H1 (cell line): ENCODE measurements around the gene AGRN.

Experiments
- CHD2 ChIP-seq: IDR thresholded peaks from 2 replicates; pipeline ENCODE4 v1.6.1; 2012; ENCODE audit warnings: low read length, improper control_type of control experiment
- EZH2 ChIP-seq: fragments of 200-600 bp; sonication (generic); IDR thresholded peaks from 2 replicates; pipeline ENCODE4 v1.7.1; 2012; ENCODE audit warnings: low read depth, mild to moderate bottlenecking, moderate library complexity, low read length, inconsistent platforms; ENCODE audit not compliant: severe bottlenecking
- KDM1A ChIP-seq: fragments of 200-600, 300-600 bp; sonication (generic); IDR thresholded peaks from 2 replicates; pipeline ENCODE4 v1.7.1; 2016; ENCODE audit warnings: mild to moderate bottlenecking, low read length, borderline replicate concordance
- PHF8 ChIP-seq: fragments of 200-600 bp; sonication (generic); conservative IDR thresholded peaks from 2 replicates; pipeline ENCODE4 v1.7.1; 2012; ENCODE audit warnings: low read depth, mild to moderate bottlenecking, inconsistent platforms, low read length, moderate library complexity
- RFX5 ChIP-seq: IDR thresholded peaks from 2 replicates; pipeline ENCODE4 v1.6.1; 2011; ENCODE audit warnings: low read depth, low read length, improper control_type of control experiment, borderline replicate concordance
- TF ChIP-seq, protein P1 (sequence below), 3 experiments: IDR thresholded peaks; 1 replicate in 2 of 3; 2 replicates in 1 of 3; pipeline versions ENCODE4 v1.5.1 to v1.6.1; 2011; ENCODE audit warnings: low read length in 3 of 3, mild to moderate bottlenecking in 3 of 3, inconsistent platforms in 2 of 3, low read depth in 1 of 3, moderate library complexity in 1 of 3; ENCODE audit not compliant: insufficient read depth in 1 of 3; ENCODE audit errors: control extremely low read depth in 1 of 3
- TF ChIP-seq, protein P2 (sequence below): IDR thresholded peaks from 2 replicates; pipeline ENCODE4 v1.6.1; 2012; ENCODE audit warnings: inconsistent platforms

DNA sequence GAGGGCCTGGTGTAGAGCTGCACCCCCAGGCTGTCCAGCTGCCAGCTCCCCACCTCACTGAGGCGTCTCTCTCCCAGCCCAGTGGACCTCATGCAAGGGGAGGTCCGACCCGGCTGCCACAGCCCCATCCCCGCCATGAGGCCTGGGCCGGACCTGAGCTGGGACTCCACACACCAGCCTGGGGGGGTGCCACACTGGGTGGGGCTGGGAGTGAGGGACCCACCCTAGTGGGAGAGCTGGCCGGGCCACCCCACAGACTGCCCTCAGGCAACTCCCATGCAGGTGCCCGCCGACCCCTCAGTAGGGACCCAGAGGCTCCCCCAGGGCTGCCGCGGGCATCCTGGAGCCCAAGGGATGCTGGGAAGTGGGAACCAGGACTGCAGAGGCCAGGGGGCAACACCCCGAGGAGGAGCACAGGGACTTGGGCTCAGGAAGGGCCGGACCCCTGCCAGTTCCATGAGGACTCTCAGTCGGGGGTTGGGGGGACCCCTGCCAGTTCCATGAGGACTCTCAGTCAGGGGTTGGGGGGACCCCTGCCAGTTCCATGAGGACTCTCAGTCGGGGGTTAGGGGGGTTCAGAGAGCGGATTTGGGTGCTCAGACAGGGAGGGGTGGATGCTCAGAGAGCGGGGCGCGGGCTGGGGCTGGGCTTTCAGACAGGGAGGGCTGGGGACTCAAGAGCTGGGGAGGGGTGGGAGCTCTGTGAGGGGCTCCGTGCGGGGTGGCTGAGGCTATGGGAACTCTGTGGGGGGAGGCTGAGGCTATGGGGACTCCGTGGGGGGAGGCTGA, 55.4 kb downstream of the AGRN start:
- TF ChIP-seq EZH2 (no peak), PHF8 (no peak), RFX5 (no peak), KDM1A (no peak), CHD2 (no peak)
- TF ChIP-seq, protein P1, sequence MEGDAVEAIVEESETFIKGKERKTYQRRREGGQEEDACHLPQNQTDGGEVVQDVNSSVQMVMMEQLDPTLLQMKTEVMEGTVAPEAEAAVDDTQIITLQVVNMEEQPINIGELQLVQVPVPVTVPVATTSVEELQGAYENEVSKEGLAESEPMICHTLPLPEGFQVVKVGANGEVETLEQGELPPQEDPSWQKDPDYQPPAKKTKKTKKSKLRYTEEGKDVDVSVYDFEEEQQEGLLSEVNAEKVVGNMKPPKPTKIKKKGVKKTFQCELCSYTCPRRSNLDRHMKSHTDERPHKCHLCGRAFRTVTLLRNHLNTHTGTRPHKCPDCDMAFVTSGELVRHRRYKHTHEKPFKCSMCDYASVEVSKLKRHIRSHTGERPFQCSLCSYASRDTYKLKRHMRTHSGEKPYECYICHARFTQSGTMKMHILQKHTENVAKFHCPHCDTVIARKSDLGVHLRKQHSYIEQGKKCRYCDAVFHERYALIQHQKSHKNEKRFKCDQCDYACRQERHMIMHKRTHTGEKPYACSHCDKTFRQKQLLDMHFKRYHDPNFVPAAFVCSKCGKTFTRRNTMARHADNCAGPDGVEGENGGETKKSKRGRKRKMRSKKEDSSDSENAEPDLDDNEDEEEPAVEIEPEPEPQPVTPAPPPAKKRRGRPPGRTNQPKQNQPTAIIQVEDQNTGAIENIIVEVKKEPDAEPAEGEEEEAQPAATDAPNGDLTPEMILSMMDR (IDR thresholded peaks at IDR 0.05; ENCODE audit: control extremely low read depth in 1 of 3, insufficient read depth in 1 of 3, low read depth in 1 of 3, low read length in 3 of 3), result no peak
- TF ChIP-seq, protein P2, sequence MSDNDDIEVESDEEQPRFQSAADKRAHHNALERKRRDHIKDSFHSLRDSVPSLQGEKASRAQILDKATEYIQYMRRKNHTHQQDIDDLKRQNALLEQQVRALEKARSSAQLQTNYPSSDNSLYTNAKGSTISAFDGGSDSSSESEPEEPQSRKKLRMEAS, result no peak
